Activated CD4-positive, alpha-beta T cell treated with anti-CD3 and anti-CD28 coated beads, Interleukin-2, amount 50 U/mL, for 1 hour (primary cell): ENCODE data around the gene DNAH7.
"Not testable (repeated sequence)": the region's sequence is repeated elsewhere in the genome, so short reads cannot be mapped to it uniquely, and the experiment has no call there.

Source experiments
- DNase-seq: peaks from one replicate; pipeline ENCODE4 v3.0.0-alpha.2; 2020

The DNAH7 gene

GRCh38 chr2:195709901-195710806, 358.5 kb downstream of the DNAH7 start:
- DNase-seq, result no peak

GRCh38 chr2:195706161-195706900, 362.3 kb downstream of the DNAH7 start:
- DNase-seq, result no peak

GRCh38 chr2:195700480-195700879, 368.2 kb downstream of the DNAH7 start:
- no peak for DNase-seq

- no peak for DNase-seq
Measured at GRCh38 chr2:195697681-195698220, 370.9 kb downstream of the DNAH7 start.

GRCh38 chr2:195696012-195696411, 372.6 kb downstream of the DNAH7 start:
- DNase-seq, result no peak

- no peak for DNase-seq
Measured at GRCh38 chr2:195695002-195695631, 373.5 kb downstream of the DNAH7 start.

- DNase-seq, result no peak
Measured at GRCh38 chr2:195694553-195694952, 374.1 kb downstream of the DNAH7 start.

- not testable (repeated sequence) for DNase-seq
Measured at GRCh38 chr2:195692531-195692930, 376.1 kb downstream of the DNAH7 start.
